NOMO-1 treated with dmso at 0.1 percent for 144 hours (cell line): ENCODE measurements around the gene BDH1.
"Not testable (repeated sequence)": the region's sequence is repeated elsewhere in the genome, so short reads cannot be mapped to it uniquely, and the experiment has no call there.

Source experiments
- DNase-seq: peaks from one replicate; lab custom pipeline; 2025; ENCODE audit not compliant: unreplicated experiment; lab: John Stamatoyannopoulos, UW

Gene BDH1

GRCh38 chr3:197521277-197522182 is 34.2 kb downstream of the BDH1 start:
- DNase-seq = no peak

GRCh38 chr3:197520311-197521276 is 35.2 kb downstream of the BDH1 start:
- no peak for DNase-seq

- DNase-seq = no peak
Measured at GRCh38 chr3:197519801-197520211, 36.0 kb downstream of the BDH1 start.

GRCh38 chr3:197518881-197519421 is 36.8 kb downstream of the BDH1 start:
- no peak for DNase-seq

GRCh38 chr3:197517922-197518683 is 37.7 kb downstream of the BDH1 start:
- not testable (repeated sequence) for DNase-seq

- not testable (repeated sequence) for DNase-seq
Measured at GRCh38 chr3:197516890-197517606, 38.7 kb downstream of the BDH1 start.

GRCh38 chr3:197516517-197516889 is 39.3 kb downstream of the BDH1 start:
- DNase-seq = no peak

GRCh38 chr3:197514786-197515355 is 40.9 kb downstream of the BDH1 start:
- DNase-seq = no peak

- no peak for DNase-seq
Measured at GRCh38 chr3:197513953-197514785, 41.6 kb downstream of the BDH1 start.

- no peak for DNase-seq
Measured at GRCh38 chr3:197512691-197513571, 42.8 kb downstream of the BDH1 start.

- no peak for DNase-seq
Measured at GRCh38 chr3:197511853-197512635, 43.7 kb downstream of the BDH1 start.

GRCh38 chr3:197511130-197511529 is 44.6 kb downstream of the BDH1 start:
- DNase-seq = no peak

GRCh38 chr3:197510642-197511018 is 45.1 kb downstream of the BDH1 start:
- no peak for DNase-seq

GRCh38 chr3:197508924-197509775 is 46.6 kb downstream of the BDH1 start:
- no peak for DNase-seq

- no peak for DNase-seq
Measured at GRCh38 chr3:197508461-197508860, 47.3 kb downstream of the BDH1 start.

- DNase-seq = no peak
Measured at GRCh38 chr3:197508051-197508451, 47.7 kb downstream of the BDH1 start.
